ENCODE data around the gene SSH2.
"Not testable (repeated sequence)": the region's sequence is repeated elsewhere in the genome, so short reads cannot be mapped to it uniquely, and the experiment has no call there.

SSH2 gene

GRCh38 chr17:29927546-29927945 lies 2.5 kb downstream of the SSH2 start:
- no peak for DNase-seq

GRCh38 chr17:29924786-29925185 lies 5.2 kb downstream of the SSH2 start:
- no peak for DNase-seq

GRCh38 chr17:29918922-29919856 lies 10.8 kb downstream of the SSH2 start:
- DNase-seq = no peak

GRCh38 chr17:29918016-29918415 lies 12.0 kb downstream of the SSH2 start:
- DNase-seq = no peak

GRCh38 chr17:29914819-29915537 lies 15.1 kb downstream of the SSH2 start:
- DNase-seq = no peak

- no peak for DNase-seq
Measured at GRCh38 chr17:29911641-29912177, 18.3 kb downstream of the SSH2 start.

- no peak for DNase-seq
Measured at GRCh38 chr17:29909236-29910003, 20.6 kb downstream of the SSH2 start.

GRCh38 chr17:29906969-29907368 lies 23.1 kb downstream of the SSH2 start:
- no peak for DNase-seq

- no peak for DNase-seq
Measured at GRCh38 chr17:29905879-29906167, 24.2 kb downstream of the SSH2 start.

- DNase-seq = no peak
Measured at GRCh38 chr17:29905086-29905878, 24.7 kb downstream of the SSH2 start.

GRCh38 chr17:29903471-29903870 lies 26.6 kb downstream of the SSH2 start:
- no peak for DNase-seq

- DNase-seq = not testable (repeated sequence)
Measured at GRCh38 chr17:29897136-29897535, 32.9 kb downstream of the SSH2 start.

- no peak for DNase-seq
Measured at GRCh38 chr17:29892201-29892600, 37.8 kb downstream of the SSH2 start.

GRCh38 chr17:29891131-29891530 lies 38.9 kb downstream of the SSH2 start:
- DNase-seq = no peak

GRCh38 chr17:29885031-29885640 lies 44.9 kb downstream of the SSH2 start:
- no peak for DNase-seq

- no peak for DNase-seq
Measured at GRCh38 chr17:29883497-29883896, 46.5 kb downstream of the SSH2 start.

GRCh38 chr17:29881256-29881655 lies 48.8 kb downstream of the SSH2 start:
- no peak for DNase-seq

GRCh38 chr17:29880031-29880430 lies 50.0 kb downstream of the SSH2 start:
- no peak for DNase-seq

GRCh38 chr17:29874931-29875596 lies 55.0 kb downstream of the SSH2 start:
- no peak for DNase-seq

GRCh38 chr17:29874358-29874757 lies 55.7 kb downstream of the SSH2 start:
- DNase-seq = not testable (repeated sequence)

- DNase-seq = no peak
Measured at GRCh38 chr17:29873476-29873875, 56.6 kb downstream of the SSH2 start.

Data from activated effector memory CD4-positive, alpha-beta T cell treated with anti-CD3 and anti-CD28 coated beads, Interleukin-2, amount 50 U/mL, for 16 hours (primary cell).